PC-3 (cell line): ENCODE data around the gene RETSAT. TPM values are rescaled to one million over a fixed set of nuclear protein-coding genes. Genes with fewer than 3 reads are reported as not detected.

ENCODE experiments used
- total RNA-seq: library from RNA; depleted of rRNA; stranded (reverse); fragments of >200 nt; gene quantifications from 2 replicates; pipeline ENCODE4 v1.2.3, GENCODE V29; 2014; rRNA removed

RETSAT gene
- total RNA-seq, 1 experiment from 2014 or later, result 39.1 TPM

Other genes starting within 250 kb of the RETSAT start
- gene TCF7L1, start 221.1 kb downstream of the RETSAT start, total RNA-seq, result 1.8 and 2.8 TPM in 2 replicates
- gene TGOLN2, start 26.5 kb downstream of the RETSAT start, total RNA-seq, result 48.9 and 67.3 TPM in 2 replicates
- gene ELMOD3, start 241 bp upstream of the RETSAT start, total RNA-seq, result 16.7 and 19.0 TPM in 2 replicates
- 221 and 260 TPM in 2 replicates for gene CAPG, start 55.8 kb upstream of the RETSAT start, total RNA-seq
- gene SH2D6, start 64.2 kb upstream of the RETSAT start, total RNA-seq, result 0.12 TPM in 1 of 2 replicates, not detected in the other
- gene MAT2A, start 184.6 kb upstream of the RETSAT start, total RNA-seq, result 304 and 309 TPM in 2 replicates
- 34.8 and 46.7 TPM in 2 replicates for gene GGCX, start 207.0 kb upstream of the RETSAT start, total RNA-seq
- 141 and 142 TPM in 2 replicates for gene VAMP8, start 223.1 kb upstream of the RETSAT start, total RNA-seq
- gene VAMP5, start 229.9 kb upstream of the RETSAT start, total RNA-seq, result 0.40 TPM in 1 of 2 replicates, not detected in the other
- gene RNF181, start 241.2 kb upstream of the RETSAT start, total RNA-seq, result 170 and 225 TPM in 2 replicates
- gene TMEM150A, start 248.2 kb upstream of the RETSAT start, total RNA-seq, result 3.9 and 4.9 TPM in 2 replicates